Measurements from ENCODE around the gene B3GNT8. TPM values are rescaled to one million over a fixed set of nuclear protein-coding genes. Genes with fewer than 3 reads are reported as not detected.

B3GNT8 gene
- total and polyA plus RNA-seq, 2 experiments from 2014 or later = 5.3 to 17.7 TPM

GRCh38 chr19:41414461-41414860, 12.7 kb downstream of the B3GNT8 start:
- no peak for DNase-seq (ENCODE audit: low spot score)
- Histone ChIP-seq H3K9me2 (replicated peaks; ENCODE audit: insufficient read depth) (no peaks in the 10 kb centered on the region), H3K9me3 (ENCODE audit: low read depth) (no peaks in the 10 kb centered on the region), H3K27ac (no peak overlapping the region), H2AFZ (no peak overlapping the region), H3K79me2 (no peaks in the 10 kb centered on the region), H4K20me1 (ENCODE audit: insufficient read depth, poor library complexity, severe bottlenecking) (no peaks in the 10 kb centered on the region), H3K4me3 (no peak overlapping the region), H3K4me2 (no peak overlapping the region), H3K4me1 (ENCODE audit: insufficient read depth) (peaks cover 5% of the 10 kb centered on the region), H3K27me3 (no peaks in the 10 kb centered on the region), H3K36me3 (replicated peaks; ENCODE audit: insufficient read depth, low read depth) (no peaks in the 10 kb centered on the region)
- no peak for TF ChIP-seq EZH2phosphoT487 (IDR thresholded peaks at IDR 0.05; ENCODE audit: low read depth, severe bottlenecking, unreplicated experiment)
- TF ChIP-seq EZH2 (IDR thresholded peaks at IDR 0.05; ENCODE audit: borderline replicate concordance) = no peak
- TF ChIP-seq, protein P1, sequence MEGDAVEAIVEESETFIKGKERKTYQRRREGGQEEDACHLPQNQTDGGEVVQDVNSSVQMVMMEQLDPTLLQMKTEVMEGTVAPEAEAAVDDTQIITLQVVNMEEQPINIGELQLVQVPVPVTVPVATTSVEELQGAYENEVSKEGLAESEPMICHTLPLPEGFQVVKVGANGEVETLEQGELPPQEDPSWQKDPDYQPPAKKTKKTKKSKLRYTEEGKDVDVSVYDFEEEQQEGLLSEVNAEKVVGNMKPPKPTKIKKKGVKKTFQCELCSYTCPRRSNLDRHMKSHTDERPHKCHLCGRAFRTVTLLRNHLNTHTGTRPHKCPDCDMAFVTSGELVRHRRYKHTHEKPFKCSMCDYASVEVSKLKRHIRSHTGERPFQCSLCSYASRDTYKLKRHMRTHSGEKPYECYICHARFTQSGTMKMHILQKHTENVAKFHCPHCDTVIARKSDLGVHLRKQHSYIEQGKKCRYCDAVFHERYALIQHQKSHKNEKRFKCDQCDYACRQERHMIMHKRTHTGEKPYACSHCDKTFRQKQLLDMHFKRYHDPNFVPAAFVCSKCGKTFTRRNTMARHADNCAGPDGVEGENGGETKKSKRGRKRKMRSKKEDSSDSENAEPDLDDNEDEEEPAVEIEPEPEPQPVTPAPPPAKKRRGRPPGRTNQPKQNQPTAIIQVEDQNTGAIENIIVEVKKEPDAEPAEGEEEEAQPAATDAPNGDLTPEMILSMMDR (IDR thresholded peaks at IDR 0.05; ENCODE audit: poor library complexity) = no peak
- WGBS (ENCODE audit: low lambda C conversion rate, missing lambda C conversion rate) = 90% methylated on average over 9 of the region's 9 CpGs

DNA sequence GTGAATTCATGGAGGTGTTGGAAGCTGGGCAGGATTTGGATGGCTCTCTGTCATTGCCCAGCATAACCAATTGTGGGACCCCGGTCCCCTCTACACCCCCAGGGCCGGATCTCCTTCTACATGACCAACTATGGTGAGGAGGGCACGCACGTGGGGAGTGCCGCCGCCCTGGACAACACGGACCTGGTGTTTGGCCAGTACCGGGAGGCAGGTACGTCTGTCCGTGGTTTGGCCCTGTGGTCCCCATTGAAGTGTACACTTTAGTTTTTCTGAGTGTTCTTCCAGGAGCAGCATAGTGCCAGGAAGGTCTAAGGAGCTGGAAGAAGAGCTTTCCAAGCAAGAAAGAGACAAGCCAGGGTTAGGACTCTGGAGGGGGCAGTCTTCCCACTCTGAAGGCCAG, 13.2 kb downstream of the B3GNT8 start:
- Histone ChIP-seq H3K9me2 (replicated peaks; ENCODE audit: insufficient read depth) (no peaks in the 10 kb centered on the region), H3K4me2 (no peak overlapping the region), H4K20me1 (ENCODE audit: insufficient read depth, poor library complexity, severe bottlenecking) (no peaks in the 10 kb centered on the region), H3K27me3 (no peaks in the 10 kb centered on the region), H3K79me2 (no peaks in the 10 kb centered on the region), H3K36me3 (replicated peaks; ENCODE audit: insufficient read depth, low read depth) (no peaks in the 10 kb centered on the region), H2AFZ (no peak overlapping the region), H3K4me3 (no peak overlapping the region), H3K4me1 (ENCODE audit: insufficient read depth) (peaks cover 8% of the 10 kb centered on the region), H3K9me3 (ENCODE audit: low read depth) (no peaks in the 10 kb centered on the region), H3K27ac (no peak overlapping the region)
- DNase-seq (ENCODE audit: low spot score) = no peak
- TF ChIP-seq EZH2 (IDR thresholded peaks at IDR 0.05; ENCODE audit: borderline replicate concordance) (no peak), EZH2phosphoT487 (IDR thresholded peaks at IDR 0.05; ENCODE audit: low read depth, severe bottlenecking, unreplicated experiment) (no peak)
- TF ChIP-seq, protein P1 (IDR thresholded peaks at IDR 0.05; ENCODE audit: poor library complexity) = no peak
- WGBS (ENCODE audit: low lambda C conversion rate, missing lambda C conversion rate) = 93% methylated on average over 10 of the region's 10 CpGs

DNA sequence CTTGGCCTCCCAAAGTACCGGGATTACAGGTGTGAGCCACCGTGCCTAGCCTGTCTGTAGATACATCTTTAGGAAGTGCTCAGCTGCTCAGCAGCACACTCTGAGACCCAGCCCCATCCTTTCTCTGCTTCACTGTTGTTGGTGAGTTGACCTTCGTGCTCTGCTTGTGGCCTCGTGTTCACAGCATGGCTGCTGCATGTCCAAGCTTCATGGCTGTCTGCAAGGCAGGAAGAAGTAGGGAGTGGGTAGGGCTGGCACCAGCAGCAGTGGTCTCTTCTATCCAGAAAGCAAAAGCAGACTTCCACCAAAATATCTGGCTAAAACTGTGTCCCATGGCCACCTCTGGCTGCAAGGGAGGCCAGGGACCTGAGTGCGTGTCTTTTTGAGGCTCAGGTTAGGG, 14.2 kb downstream of the B3GNT8 start:
- no peaks in the 10 kb centered on the region for H3K79me2 ChIP-seq
- no peak overlapping the region for H2AFZ ChIP-seq
- no peak overlapping the region for H3K4me3 ChIP-seq
- no peaks in the 10 kb centered on the region for H3K9me2 ChIP-seq (replicated peaks; ENCODE audit: insufficient read depth)
- no peaks in the 10 kb centered on the region for H3K27me3 ChIP-seq
- peaks cover 12% of the 10 kb centered on the region for H3K4me1 ChIP-seq (ENCODE audit: insufficient read depth)
- H3K4me2 ChIP-seq = no peak overlapping the region
- H3K27ac ChIP-seq = no peak overlapping the region
- no peaks in the 10 kb centered on the region for H3K36me3 ChIP-seq (replicated peaks; ENCODE audit: insufficient read depth, low read depth)
- 96% methylated on average over 5 of the region's 5 CpGs for WGBS (ENCODE audit: low lambda C conversion rate, missing lambda C conversion rate)
- no peaks in the 10 kb centered on the region for H4K20me1 ChIP-seq (ENCODE audit: insufficient read depth, poor library complexity, severe bottlenecking)
- no peak for DNase-seq (ENCODE audit: low spot score)
- TF ChIP-seq, protein P1 (IDR thresholded peaks at IDR 0.05; ENCODE audit: poor library complexity) = no peak
- TF ChIP-seq EZH2 (IDR thresholded peaks at IDR 0.05; ENCODE audit: borderline replicate concordance) (no peak), EZH2phosphoT487 (IDR thresholded peaks at IDR 0.05; ENCODE audit: low read depth, severe bottlenecking, unreplicated experiment) (no peak)
- H3K9me3 ChIP-seq (ENCODE audit: low read depth) = no peaks in the 10 kb centered on the region

GRCh38 chr19:41411968-41412265, 15.3 kb downstream of the B3GNT8 start:
- no peak overlapping the region for H3K27ac ChIP-seq
- no peak overlapping the region for H3K4me2 ChIP-seq
- TF ChIP-seq EZH2phosphoT487 (IDR thresholded peaks at IDR 0.05; ENCODE audit: low read depth, severe bottlenecking, unreplicated experiment) = no peak
- TF ChIP-seq, protein P1 (IDR thresholded peaks at IDR 0.05; ENCODE audit: poor library complexity) = no peak
- H3K4me1 ChIP-seq (ENCODE audit: insufficient read depth) = peaks cover 12% of the 10 kb centered on the region
- H3K9me2 ChIP-seq (replicated peaks; ENCODE audit: insufficient read depth) = no peaks in the 10 kb centered on the region
- no peaks in the 10 kb centered on the region for H3K27me3 ChIP-seq
- H2AFZ ChIP-seq = no peak overlapping the region
- no peak for DNase-seq (ENCODE audit: low spot score)
- H3K4me3 ChIP-seq = no peak overlapping the region
- no peaks in the 10 kb centered on the region for H3K36me3 ChIP-seq (replicated peaks; ENCODE audit: insufficient read depth, low read depth)
- H3K9me3 ChIP-seq (ENCODE audit: low read depth) = no peaks in the 10 kb centered on the region
- WGBS (ENCODE audit: low lambda C conversion rate, missing lambda C conversion rate) = 98% methylated on average over 11 of the region's 11 CpGs
- no peaks in the 10 kb centered on the region for H4K20me1 ChIP-seq (ENCODE audit: insufficient read depth, poor library complexity, severe bottlenecking)
- H3K79me2 ChIP-seq = no peaks in the 10 kb centered on the region

Measured in hepatocyte (in vitro differentiated cells).